Measurements from ENCODE around the gene KRT85. TPM values are rescaled to one million over a fixed set of nuclear protein-coding genes. Genes with fewer than 3 reads are reported as not detected.
A peak's percentile ranks its signal among the peaks of the same experiment; 100 is the strongest.

KRT85 gene
- total and polyA plus RNA-seq, 2 of the 13 experiments (the other 11 are each of a cell fraction or from before 2014, with no cell fraction given): not detected

DNA sequence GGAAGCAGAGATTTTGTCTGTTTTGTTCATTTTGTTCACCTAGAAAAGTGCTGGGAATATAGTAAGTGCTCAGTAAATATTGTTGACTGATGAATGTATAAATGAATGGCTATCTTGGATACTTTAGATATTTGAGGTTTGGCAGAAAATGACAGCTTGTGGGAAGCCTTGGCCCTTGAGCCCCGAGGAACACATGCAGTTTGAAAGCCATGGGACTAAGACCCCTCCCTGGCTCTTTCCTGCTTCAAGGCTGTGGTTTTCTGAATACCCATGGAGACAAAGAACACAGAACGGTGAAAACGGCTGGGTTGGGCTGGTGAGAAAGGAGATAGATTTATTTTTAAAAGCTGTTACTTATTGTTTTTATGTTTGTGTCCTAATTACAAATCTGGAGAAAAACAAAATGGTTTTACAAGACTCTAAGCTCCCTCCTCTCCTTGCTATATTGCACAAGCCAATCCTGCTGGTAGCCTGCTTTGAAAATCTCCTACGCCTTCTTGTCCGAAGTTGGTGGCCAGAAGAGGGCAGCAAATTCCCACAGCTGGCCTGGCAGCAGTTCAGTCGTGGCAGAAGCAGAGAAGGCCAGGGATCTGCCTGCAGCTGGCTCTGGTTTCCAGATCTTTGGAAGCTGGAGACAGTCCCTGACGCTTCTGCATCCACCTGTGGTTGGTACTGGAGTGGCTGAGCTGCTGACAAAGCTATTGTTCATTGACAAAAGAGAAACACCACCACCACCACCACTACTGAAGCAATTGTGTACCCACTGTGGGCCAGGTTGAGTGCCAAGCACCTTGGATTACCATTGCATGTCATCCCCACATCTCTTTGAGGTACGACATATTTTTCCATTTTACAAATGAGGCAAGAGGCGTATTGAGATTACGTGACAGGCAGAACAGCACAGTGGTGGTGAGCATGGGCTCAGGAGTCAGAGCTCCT lies 5.2 kb upstream of the KRT85 start (continued):
- TF ChIP-seq, protein P1, sequence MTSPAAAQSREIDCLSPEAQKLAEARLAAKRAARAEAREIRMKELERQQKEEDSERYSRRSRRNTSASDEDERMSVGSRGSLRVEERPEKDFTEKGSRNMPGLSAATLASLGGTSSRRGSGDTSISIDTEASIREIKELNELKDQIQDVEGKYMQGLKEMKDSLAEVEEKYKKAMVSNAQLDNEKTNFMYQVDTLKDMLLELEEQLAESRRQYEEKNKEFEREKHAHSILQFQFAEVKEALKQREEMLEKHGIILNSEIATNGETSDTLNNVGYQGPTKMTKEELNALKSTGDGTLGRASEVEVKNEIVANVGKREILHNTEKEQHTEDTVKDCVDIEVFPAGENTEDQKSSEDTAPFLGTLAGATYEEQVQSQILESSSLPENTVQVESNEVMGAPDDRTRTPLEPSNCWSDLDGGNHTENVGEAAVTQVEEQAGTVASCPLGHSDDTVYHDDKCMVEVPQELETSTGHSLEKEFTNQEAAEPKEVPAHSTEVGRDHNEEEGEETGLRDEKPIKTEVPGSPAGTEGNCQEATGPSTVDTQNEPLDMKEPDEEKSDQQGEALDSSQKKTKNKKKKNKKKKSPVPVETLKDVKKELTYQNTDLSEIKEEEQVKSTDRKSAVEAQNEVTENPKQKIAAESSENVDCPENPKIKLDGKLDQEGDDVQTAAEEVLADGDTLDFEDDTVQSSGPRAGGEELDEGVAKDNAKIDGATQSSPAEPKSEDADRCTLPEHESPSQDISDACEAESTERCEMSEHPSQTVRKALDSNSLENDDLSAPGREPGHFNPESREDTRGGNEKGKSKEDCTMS (CRISPR knock-in tag; conservative IDR thresholded peaks at IDR 0.05): no peak
- TF ChIP-seq CEBPG (CRISPR knock-in tag; IDR thresholded peaks at IDR 0.05) (peak; percentile 37; the same call in 1 of the 2 replicates), HOXD1 (CRISPR knock-in tag; IDR thresholded peaks at IDR 0.05) (no peak), ZNF496 (CRISPR knock-in tag; IDR thresholded peaks at IDR 0.05; ENCODE audit: insufficient replicate concordance) (no peak), SRY (CRISPR knock-in tag; IDR thresholded peaks at IDR 0.05) (no peak), RARA (CRISPR knock-in tag; IDR thresholded peaks at IDR 0.05) (no peak), ELF1 (CRISPR knock-in tag; IDR thresholded peaks at IDR 0.05) (no peak), ZBTB20 (CRISPR knock-in tag; IDR thresholded peaks at IDR 0.05; ENCODE audit: borderline replicate concordance, low read depth) (no peak), CEBPB (IDR thresholded peaks at IDR 0.05; ENCODE audit: borderline replicate concordance, low read depth, low read length) (peak; percentile 68), ISL2 (CRISPR knock-in tag; IDR thresholded peaks at IDR 0.05) (no peak), ZNF563 (CRISPR knock-in tag; IDR thresholded peaks at IDR 0.05) (no peak), RAD21 (CRISPR knock-in tag; IDR thresholded peaks at IDR 0.05) (peak; percentile 69; the same call in 1 of the 2 replicates), ZHX2 (IDR thresholded peaks at IDR 0.05; ENCODE audit: low read depth) (no peak), ZHX2 (CRISPR knock-in tag; IDR thresholded peaks at IDR 0.05; ENCODE audit: borderline replicate concordance) (no peak), ZNF720 (CRISPR knock-in tag; IDR thresholded peaks at IDR 0.05) (no peak), SRSF9 (IDR thresholded peaks at IDR 0.05; ENCODE audit: borderline replicate concordance, insufficient read depth, low read depth, low read length, poor library complexity, severe bottlenecking) (no peak), TEAD3 (CRISPR knock-in tag; optimal IDR thresholded peaks at IDR 0.05; ENCODE audit: borderline replicate concordance) (peak; percentile 27)
- TF ChIP-seq, protein P2, sequence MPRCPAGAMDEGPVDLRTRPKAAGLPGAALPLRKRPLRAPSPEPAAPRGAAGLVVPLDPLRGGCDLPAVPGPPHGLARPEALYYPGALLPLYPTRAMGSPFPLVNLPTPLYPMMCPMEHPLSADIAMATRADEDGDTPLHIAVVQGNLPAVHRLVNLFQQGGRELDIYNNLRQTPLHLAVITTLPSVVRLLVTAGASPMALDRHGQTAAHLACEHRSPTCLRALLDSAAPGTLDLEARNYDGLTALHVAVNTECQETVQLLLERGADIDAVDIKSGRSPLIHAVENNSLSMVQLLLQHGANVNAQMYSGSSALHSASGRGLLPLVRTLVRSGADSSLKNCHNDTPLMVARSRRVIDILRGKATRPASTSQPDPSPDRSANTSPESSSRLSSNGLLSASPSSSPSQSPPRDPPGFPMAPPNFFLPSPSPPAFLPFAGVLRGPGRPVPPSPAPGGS (CRISPR knock-in tag; IDR thresholded peaks at IDR 0.05): no peak
- TF ChIP-seq, protein P3, sequence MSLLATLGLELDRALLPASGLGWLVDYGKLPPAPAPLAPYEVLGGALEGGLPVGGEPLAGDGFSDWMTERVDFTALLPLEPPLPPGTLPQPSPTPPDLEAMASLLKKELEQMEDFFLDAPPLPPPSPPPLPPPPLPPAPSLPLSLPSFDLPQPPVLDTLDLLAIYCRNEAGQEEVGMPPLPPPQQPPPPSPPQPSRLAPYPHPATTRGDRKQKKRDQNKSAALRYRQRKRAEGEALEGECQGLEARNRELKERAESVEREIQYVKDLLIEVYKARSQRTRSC (CRISPR knock-in tag; IDR thresholded peaks at IDR 0.05; ENCODE audit: low read depth): no peak
